Fibroblast of pulmonary artery (primary cell): ENCODE data around the gene ERBB2.

ENCODE experiments used
- DNase-seq: peaks from one replicate; pipeline ENCODE4 v3.0.0-alpha.2; 2010; ENCODE audit warnings: low read depth
- H3K4me3 ChIP-seq: replicated peaks from 2 replicates; pipeline ENCODE4 v1.5.1; 2011; ENCODE audit warnings: low read depth, mild to moderate bottlenecking, control low read depth, low read length, moderate library complexity
- CTCF ChIP-seq: IDR thresholded peaks from 2 replicates; pipeline ENCODE4 v1.5.1; 2011; ENCODE audit warnings: mild to moderate bottlenecking, control low read depth, low read length, inconsistent platforms; ENCODE audit errors: missing control alignments

The ERBB2 gene

GRCh38 chr17:39675390-39676082, 24.3 kb upstream of the ERBB2 start:
- no peak for TF ChIP-seq CTCF
- H3K4me3 ChIP-seq: no peak overlapping the region
- DNase-seq: no peak

DNA sequence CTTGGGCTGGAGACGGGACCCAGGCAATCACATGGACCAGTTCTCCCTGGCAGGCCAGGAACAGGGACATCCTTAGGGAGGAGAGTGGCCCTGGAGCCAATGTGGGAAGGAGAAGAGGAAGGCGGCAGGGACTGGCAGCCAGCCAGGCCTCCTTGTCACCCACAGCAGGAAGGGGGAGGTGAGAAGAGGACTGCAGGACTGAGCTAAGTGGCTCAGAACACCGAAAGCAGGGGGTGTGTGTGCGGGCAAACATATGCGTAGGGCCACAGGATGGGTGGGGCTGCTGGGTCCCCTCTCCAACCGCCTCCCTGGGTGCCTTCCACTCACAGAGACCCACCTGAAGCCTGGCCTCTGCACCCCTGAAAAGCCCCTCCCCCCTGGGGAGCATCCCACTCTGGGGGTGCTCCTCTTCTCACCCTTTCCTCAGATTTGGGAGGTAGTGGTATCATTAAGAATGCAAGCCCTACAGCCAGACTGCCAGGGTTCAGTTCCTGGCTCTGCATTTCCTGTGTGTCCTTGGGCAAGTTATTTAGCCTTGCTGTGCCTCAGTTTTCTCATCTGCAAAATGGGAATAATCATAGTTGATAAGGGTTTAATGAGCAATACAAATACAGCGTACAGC, 23.6 kb upstream of the ERBB2 start:
- H3K4me3 ChIP-seq: no peak overlapping the region
- no peak for DNase-seq
- no peak for TF ChIP-seq CTCF

DNA sequence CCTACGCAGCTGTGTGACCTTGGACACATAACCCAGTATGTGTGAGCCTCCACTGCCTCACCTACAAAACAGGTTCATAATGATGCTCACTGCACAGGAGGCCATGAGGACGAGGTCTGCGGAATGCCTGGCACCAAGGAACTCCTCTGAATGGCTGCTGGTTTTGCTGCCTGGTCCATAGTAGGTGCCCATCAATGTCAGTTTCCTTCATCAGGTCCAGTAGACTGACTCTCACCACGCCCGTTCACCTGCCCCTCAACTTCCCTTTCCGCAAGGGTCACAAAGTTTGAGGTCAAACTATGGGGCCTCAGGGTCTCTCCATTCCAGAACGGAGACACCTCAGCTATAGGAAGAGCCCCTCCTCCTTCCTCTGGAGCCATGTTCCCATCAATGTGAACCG, 22.8 kb upstream of the ERBB2 start:
- DNase-seq: no peak
- no peak for TF ChIP-seq CTCF
- H3K4me3 ChIP-seq: no peak overlapping the region

- no peak for DNase-seq
- no peak for TF ChIP-seq CTCF
- H3K4me3 ChIP-seq: no peak overlapping the region
Observed at GRCh38 chr17:39677542-39678339, 22.1 kb upstream of the ERBB2 start.

DNA sequence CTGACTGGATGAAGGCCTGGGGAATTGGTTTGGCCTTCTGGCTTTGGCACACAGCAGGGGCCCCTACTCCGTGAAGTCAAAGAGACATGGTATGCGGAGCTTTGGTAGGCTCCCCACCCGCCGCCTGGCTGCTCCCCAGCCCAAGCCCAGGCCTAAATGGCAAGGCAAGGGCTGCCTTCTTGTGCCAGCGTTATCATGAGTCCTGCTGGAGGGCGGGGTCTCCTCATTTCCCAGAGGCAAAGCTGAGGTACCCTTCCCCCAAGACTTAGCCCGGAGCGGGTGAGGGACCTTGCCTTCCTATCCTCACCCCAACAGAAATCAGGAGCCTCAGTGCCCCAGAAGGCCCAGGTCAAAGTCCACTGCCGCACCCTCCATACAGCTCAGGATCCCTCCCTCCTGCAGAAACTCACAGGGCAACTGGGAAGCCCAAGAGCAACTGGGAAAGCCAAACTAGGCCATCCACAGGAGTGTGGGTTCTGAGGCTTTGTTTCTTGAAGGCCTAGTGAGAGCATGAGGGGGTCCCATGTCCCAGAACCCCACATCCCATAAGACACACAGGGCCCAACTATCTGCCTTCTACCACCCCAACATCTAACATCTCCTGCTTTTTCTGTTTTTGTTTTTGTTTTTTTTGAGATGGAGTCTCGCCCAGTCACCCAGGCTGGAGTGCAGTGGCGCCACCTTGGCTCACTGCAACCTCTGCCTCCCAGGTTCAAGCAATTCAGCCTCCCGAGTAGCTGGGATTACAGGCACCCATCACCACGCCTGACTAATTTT, 21.3 kb upstream of the ERBB2 start:
- TF ChIP-seq CTCF: no peak
- DNase-seq: no peak

DNA sequence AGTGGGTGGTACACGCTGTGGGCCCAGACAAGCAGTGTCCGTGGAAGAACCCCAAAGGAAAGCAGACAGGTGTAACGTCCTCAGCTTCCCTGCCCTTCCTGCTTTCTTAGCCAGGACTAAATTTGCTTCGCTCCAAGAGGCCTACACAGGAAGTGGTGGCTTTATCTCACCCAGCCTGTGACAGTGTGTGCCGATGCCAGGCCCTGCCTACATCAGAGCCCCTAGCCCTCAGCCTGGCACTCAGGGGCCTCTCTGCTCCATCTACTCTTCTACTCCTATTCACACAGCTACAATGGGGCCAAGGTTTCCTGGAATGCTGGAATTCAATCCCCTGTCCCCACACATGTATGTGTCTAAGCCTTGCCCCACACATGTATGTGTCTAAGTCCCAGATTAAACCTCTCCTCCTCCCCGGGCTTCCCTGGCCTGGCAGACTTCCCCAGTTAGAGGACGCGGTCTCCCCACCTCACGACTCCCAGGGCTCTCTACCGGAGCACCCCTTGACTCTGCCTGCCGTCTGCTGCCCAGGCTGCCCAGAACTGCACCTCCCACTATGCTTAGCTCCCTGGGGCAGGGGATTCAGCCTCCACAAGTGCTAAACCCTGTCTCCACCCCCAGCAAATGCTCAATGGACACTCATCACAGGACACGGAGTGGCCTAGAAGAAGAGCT, 20.2 kb upstream of the ERBB2 start:
- H3K4me3 ChIP-seq: no peak overlapping the region
- no peak for DNase-seq
- TF ChIP-seq CTCF: no peak

More for the DNA sequence above, 21.3 kb upstream of the ERBB2 start:
- no peak overlapping the region for H3K4me3 ChIP-seq
